Esophagus squamous epithelium (tissue), 4 donors: ENCODE results near the gene PTPRO.

Experiments
- CTCF ChIP-seq, 6 experiments: fragments of 450-650 bp in 4 of 6; fragments of 200-600 bp in 2 of 6; sonication (generic) in 2 of 6; IDR thresholded peaks; one replicate each; pipeline ENCODE4 v1.5.1; 2016 to 2019; ENCODE audit warnings: antibody characterized with exemption in 6 of 6, mild to moderate bottlenecking in 4 of 6, moderate library complexity in 4 of 6
- POLR2A ChIP-seq, 4 donors: fragments of 450-650 bp; IDR thresholded peaks; one replicate each; pipeline ENCODE4 v1.6.1; 2017; ENCODE audit warnings: antibody characterized with exemption in 4 of 4, mild to moderate bottlenecking in 4 of 4, moderate library complexity in 3 of 4

- no peak for TF ChIP-seq CTCF (IDR thresholded peaks at IDR 0.05)
- TF ChIP-seq POLR2A (IDR thresholded peaks at IDR 0.05): no peak
These were observed 239.1 kb downstream of the PTPRO start for GRCh38 chr12:15561396-15561795.
